Activated CD4-positive, alpha-beta T cell treated with anti-CD3 and anti-CD28 coated beads for 48 hours (primary cell): ENCODE measurements around the gene DEFB128.

ENCODE experiments used
- DNase-seq: peaks from one replicate; pipeline ENCODE4 v3.0.0-alpha.2; 2020

The DEFB128 gene

GRCh38 chr20:145877-146276 lies 43.6 kb downstream of the DEFB128 start:
- DNase-seq: no peak

DNA sequence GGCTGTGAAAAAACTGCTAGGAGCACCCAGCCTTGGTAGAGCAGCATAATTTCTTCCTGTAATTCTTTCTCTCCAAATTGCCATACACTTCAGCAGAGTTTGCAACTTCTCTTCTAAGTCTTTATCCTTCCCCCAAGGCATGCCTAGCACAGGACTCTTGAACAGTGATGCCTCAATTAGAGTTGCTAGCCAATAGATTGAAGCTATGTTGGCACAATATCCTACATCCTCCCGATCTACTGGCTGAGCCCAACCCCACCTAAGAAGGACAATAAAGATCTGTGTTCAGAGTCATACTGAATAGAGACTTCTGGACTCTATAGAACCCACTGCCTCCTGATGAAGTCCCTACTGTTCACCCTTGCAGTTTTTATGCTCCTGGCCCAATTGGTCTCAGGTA lies 47.2 kb downstream of the DEFB128 start, which contains the start of gene DEFB126:
Gene DEFB126, plus strand, starts transcription at position 301 of the 400 bp plus-strand sequence. Its CDS starts 39 bp downstream, at position 340.
- DNase-seq: no peak
